Measurements from ENCODE around the gene GCN1. TPM values are rescaled to one million over a fixed set of nuclear protein-coding genes. Genes with fewer than 3 reads are reported as not detected.
A peak's percentile ranks its signal among the peaks of the same experiment; 100 is the strongest.
"Not testable (repeated sequence)": the region's sequence is repeated elsewhere in the genome, so short reads cannot be mapped to it uniquely, and the experiment has no call there.

The GCN1 gene
- total RNA-seq, 2 donors from 2014 or later, result 94.4 to 177 TPM

DNA sequence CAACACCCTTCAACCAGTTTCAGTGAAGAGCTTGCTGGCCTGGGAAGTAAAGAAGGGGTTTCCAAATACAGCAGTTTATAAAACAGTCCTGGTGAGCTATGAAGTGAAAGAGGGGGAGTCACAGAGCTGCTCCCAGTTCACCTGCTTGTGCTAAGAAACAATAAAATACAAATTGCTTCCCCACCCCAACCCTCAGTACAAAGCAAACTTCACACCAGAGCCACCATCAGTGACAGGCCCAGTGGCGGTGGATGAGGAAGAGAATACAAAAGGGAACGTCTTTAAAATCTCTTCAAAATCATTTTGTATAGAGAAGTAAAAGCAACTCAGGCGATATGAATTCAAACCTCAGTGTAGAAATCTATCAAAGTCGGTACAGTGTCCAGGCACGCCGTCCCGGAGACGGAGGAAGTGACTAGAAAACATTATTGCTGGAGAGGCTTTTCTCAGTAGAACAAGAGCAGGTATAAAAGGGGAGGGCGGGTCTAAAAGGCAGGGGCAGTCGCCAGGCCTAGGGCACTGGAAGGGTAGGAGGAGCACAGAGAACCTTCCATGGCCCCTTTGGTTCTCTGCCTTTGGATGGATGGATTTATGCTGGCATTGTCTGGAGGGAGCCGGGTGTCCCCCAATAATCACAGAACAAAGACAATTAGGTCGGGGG, 16.9 kb upstream of the GCN1 start:
- Mint-ChIP-seq H3K27me3 (no peaks in the 10 kb centered on the region), H3K4me1 (peaks cover 6% of the 10 kb centered on the region), H3K27ac (peak overlapping the region; percentile 68), H3K36me3 (ENCODE audit: low read depth) (peaks cover 62% of the 10 kb centered on the region), H3K4me3 (no peak overlapping the region), H3K9me3 (no peaks in the 10 kb centered on the region)
- ATAC-seq (replicated peaks), result no peak

DNA sequence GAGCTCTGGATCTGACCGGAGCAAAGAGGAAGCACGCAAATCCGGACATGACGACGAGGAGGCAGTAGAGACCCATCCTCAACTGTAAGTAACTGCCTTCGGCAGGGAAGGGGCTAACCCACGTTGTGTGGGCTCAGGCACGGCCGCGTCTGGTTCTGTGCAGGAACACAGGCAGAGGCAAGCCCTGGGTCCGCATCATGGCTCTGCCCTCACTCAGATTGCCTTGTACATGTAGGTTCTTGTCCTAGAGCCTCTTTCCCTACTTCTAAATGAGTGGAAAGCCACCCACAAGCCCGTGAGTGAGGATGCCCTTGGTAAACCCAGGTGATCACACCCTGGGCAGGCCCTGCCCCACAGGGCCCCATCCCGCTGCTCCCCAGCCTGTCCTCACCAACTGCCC, 15.3 kb upstream of the GCN1 start:
- Mint-ChIP-seq H3K36me3 (ENCODE audit: low read depth) (peaks cover 52% of the 10 kb centered on the region), H3K27me3 (no peaks in the 10 kb centered on the region), H3K4me3 (no peak overlapping the region), H3K9me3 (no peaks in the 10 kb centered on the region), H3K27ac (no peak overlapping the region), H3K4me1 (peaks cover 6% of the 10 kb centered on the region)
- peak; percentile 11 for ATAC-seq (replicated peaks)

DNA sequence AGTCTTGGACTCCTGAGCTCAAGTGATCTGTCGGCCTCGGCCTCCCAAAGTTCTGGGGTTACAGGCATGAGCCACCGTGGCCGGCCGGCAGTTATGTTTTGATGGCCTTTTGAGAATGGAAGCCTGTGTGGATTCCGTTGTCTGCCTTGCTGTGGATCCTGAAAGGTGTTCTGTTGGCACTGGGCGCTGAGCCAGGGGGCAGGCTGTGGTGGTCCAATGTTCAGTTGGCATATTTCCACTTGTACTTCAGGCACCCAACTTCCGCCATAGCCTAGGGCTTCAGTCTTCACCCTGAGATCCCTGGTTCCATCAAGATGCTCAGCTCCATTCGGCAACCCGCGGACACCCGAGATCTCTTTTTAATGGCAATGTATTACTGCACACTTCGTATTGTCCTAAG, 12.7 kb upstream of the GCN1 start:
- ATAC-seq (replicated peaks), result no peak
- Mint-ChIP-seq H3K27ac (no peak overlapping the region), H3K4me1 (peaks cover 6% of the 10 kb centered on the region), H3K4me3 (no peak overlapping the region), H3K9me3 (no peaks in the 10 kb centered on the region), H3K36me3 (ENCODE audit: low read depth) (peaks cover 31% of the 10 kb centered on the region), H3K27me3 (no peaks in the 10 kb centered on the region)

DNA sequence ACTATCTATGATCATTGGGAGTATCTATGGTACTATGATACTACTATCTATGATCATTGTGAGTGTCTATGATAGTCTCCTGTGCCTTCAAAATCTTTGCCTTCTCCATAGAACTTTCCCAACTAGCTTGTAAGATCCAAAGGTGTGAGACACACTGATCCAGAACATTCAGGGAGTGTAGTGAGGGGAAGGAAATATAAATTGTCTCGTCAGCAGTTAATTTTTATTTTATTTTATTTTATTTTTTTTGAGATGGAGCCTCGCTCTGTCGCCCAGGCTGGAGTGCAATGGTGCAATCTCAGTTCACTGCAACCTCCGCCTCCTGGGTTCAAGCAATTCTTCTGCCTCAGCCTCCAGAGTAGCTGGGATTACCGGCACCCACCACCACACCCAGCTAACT, 12.3 kb upstream of the GCN1 start:
- H3K27ac Mint-ChIP-seq, result peak overlapping the region; percentile 6
- H3K27me3 Mint-ChIP-seq; H3K4me1 Mint-ChIP-seq; H3K9me3 Mint-ChIP-seq; ATAC-seq (replicated peaks); H3K4me3 Mint-ChIP-seq: not testable (repeated sequence)
- H3K36me3 Mint-ChIP-seq (ENCODE audit: low read depth), result peaks cover 27% of the 10 kb centered on the region

DNA sequence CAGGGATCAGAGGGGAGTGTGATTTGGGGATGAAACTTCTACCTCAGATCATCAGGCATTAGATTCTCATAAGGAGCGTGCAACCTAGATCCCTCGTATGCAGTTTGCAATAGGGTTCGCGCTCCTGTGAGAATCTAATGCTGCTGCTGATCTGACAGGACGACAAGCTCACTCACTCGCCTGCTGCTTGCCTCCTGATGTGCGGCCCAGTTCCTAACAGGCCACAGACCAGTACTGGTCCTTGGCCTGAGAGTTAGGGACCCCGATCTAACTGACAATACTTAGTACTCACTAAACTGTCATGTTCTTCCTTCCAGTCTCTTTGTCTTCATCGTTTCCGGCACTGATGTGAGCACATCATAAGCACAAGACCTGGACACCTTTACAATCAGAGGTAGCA, 11.7 kb upstream of the GCN1 start:
- H3K27ac Mint-ChIP-seq, result peak overlapping the region; percentile 6

DNA sequence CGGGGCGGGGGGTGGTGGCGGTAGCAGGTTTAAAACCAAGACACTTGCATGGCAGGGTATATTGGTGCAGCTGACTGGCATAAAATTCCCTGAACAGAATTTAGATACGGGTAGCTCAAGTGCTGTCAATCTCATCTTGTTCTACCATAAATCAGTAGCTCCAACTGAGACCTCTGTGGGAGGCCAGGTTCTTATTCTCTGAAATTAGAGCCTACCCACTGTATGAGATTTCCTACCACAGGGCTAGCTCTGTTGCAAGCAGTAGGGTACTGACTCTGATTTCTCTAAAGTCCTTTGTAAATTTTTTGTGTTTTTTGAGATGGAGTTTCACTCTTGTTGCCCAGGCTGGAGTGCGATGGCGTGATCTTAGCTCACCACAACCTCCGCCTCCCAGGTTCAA, 9.7 kb upstream of the GCN1 start:
- no peak overlapping the region for H3K4me3 Mint-ChIP-seq
- H3K27me3 Mint-ChIP-seq, result no peaks in the 10 kb centered on the region
- no peaks in the 10 kb centered on the region for H3K9me3 Mint-ChIP-seq
- ATAC-seq (replicated peaks), result no peak
- no peak overlapping the region for H3K27ac Mint-ChIP-seq
- H3K4me1 Mint-ChIP-seq, result peaks cover 3% of the 10 kb centered on the region
- peaks cover 31% of the 10 kb centered on the region for H3K36me3 Mint-ChIP-seq (ENCODE audit: low read depth)

More for the DNA sequence above, 11.7 kb upstream of the GCN1 start:
- Mint-ChIP-seq H3K4me3 (no peak overlapping the region), H3K9me3 (no peaks in the 10 kb centered on the region), H3K36me3 (ENCODE audit: low read depth) (peaks cover 23% of the 10 kb centered on the region), H3K4me1 (no peaks in the 10 kb centered on the region), H3K27me3 (no peaks in the 10 kb centered on the region)
- ATAC-seq (replicated peaks), result no peak

DNA sequence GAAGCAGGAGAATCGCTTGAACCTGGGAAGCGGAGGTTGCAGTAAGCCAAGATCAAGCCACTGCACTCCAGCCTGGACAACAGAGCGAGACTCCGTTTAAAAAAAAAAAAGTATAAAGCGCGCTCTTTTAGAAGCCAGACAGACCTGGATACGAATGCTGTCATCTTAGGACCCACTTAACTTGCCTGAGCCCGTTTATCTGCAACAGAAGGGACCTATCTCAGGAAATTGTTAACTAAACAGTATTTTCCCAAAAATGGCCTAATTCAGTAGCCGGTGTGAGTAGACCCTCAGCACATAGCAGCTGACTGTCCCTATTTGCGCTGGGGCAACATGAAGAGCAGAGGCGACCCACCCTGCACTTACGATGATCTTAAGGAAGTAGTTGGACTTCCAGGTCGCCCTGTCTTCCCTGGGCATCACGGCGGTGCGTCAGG, 5.9 kb upstream of the GCN1 start:
- Mint-ChIP-seq H3K9me3 (no peaks in the 10 kb centered on the region), H3K4me1 (peaks cover 9% of the 10 kb centered on the region), H3K4me3 (peak overlapping the region; percentile 89), H3K36me3 (ENCODE audit: low read depth) (peaks cover 59% of the 10 kb centered on the region), H3K27me3 (no peaks in the 10 kb centered on the region), H3K27ac (peak overlapping the region; percentile 98)
- no peak for ATAC-seq (replicated peaks)

DNA sequence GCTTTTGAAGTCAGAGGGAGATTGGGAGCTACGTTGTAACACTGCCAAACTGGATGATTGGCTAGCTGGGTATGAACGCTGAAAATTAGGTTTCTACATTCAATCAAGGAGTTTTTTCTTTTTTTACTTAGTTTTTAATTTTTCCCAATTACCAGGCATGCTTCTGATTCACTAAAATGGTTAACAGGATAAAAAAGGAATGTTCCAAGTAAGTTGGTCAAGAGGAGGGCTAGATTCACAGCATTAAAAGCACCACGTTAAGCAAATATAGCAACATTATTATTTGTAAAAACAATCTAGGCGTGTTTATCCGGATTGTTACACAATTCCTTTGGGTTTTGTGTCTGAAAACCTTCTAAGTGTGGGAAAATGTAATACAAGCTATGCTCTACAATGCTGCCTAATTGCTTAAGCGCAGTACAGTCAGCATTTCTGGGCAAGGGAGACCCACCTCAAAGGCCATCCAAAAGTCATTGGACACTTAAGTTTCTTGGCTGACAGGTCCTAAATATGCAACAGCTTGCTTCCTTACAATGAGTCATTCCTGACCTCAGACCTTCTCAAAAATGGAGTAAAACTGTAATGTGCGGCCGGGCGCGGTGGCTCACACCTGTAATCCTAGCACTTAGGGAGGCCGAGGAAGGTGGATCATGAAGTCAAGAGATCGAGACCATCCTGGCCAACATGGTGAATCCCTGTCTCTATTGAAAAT, 5.2 kb upstream of the GCN1 start:
- Mint-ChIP-seq H3K36me3 (ENCODE audit: low read depth) (peaks cover 65% of the 10 kb centered on the region), H3K9me3 (no peaks in the 10 kb centered on the region), H3K27me3 (no peaks in the 10 kb centered on the region), H3K27ac (peak overlapping the region; percentile 98), H3K4me1 (peaks cover 9% of the 10 kb centered on the region), H3K4me3 (peak overlapping the region; percentile 89)
- no peak for ATAC-seq (replicated peaks)

DNA sequence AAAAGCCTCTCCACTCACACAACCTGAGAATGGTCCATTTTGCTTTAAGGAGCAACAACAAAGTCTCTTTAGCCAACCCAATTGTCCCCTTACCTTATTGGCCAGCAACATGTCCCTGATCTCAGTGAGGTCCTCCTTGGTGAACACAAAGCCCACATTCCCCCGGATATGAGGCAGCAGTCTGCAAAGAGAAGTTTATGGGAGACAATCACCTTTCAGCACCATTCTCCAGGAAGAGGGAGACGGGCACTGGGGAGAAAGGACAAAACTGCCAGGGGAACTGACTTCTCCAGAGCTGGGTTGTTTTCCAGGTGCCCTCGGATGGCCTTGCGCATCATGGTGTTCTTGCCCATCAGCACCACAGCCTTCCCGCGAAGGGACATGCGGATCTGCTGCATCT, 4.5 kb upstream of the GCN1 start:
- no peak for ATAC-seq (replicated peaks)
- peak overlapping the region; percentile 98 for H3K27ac Mint-ChIP-seq

DNA sequence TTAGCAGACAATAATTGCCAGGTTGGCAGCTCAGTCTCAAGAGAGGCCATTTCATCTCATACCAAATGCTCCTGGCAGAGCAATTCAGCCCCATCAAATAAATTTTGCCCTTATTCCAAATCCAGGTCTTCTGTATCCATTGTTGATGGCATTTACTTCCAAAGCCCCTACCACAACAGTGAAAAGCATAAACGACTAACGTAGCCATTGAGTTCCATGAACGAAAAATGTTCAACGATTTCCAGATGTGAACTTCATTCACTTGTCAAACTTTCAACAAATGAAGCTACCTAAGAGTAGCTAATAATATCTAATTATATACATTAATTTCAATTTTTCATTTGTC, 3.0 kb upstream of the GCN1 start:
- peak overlapping the region; percentile 89 for H3K4me3 Mint-ChIP-seq
- ATAC-seq (replicated peaks), result no peak
- no peaks in the 10 kb centered on the region for H3K27me3 Mint-ChIP-seq
- peaks cover 73% of the 10 kb centered on the region for H3K36me3 Mint-ChIP-seq (ENCODE audit: low read depth)
- peaks cover 14% of the 10 kb centered on the region for H3K4me1 Mint-ChIP-seq
- H3K9me3 Mint-ChIP-seq, result no peaks in the 10 kb centered on the region
- peak overlapping the region; percentile 85 for H3K27ac Mint-ChIP-seq

More for the DNA sequence above, 4.5 kb upstream of the GCN1 start:
- Mint-ChIP-seq H3K4me3 (peak overlapping the region; percentile 89), H3K9me3 (no peaks in the 10 kb centered on the region), H3K36me3 (ENCODE audit: low read depth) (peaks cover 66% of the 10 kb centered on the region), H3K27me3 (no peaks in the 10 kb centered on the region), H3K4me1 (peaks cover 9% of the 10 kb centered on the region)

DNA sequence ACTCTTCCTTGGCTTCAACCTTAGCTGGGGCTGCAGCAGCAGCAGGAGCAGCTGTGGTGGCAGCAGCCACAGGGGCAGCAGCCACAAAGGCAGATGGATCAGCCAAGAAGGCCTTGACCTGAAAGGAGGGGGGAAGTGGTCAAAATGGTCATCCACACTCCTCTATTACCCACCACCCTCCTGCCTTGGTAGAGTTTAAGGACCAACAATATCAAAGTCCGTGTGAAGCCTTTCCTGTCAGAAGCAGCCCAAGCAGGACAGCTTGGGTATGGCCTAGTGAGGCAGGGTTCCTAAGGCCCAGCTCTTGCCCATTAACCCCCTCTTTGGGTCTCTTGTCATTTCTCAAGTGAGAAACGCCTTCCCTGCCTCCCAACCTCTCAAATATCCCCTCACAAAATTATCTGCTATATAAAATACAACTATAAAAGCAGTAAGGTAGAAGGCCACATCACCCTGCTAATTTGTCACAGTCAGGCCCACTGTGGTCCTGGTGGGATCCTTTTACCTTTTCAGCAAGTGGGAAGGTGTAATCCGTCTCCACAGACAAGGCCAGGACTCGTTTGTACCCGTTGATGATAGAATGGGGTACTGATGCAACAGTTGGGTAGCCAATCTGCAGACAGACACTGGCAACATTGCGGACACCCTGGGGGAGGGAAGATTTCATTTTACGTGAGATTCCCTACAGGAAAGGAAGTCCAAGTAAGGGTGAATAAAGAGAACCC, 2.5 kb upstream of the GCN1 start:
- H3K9me3 Mint-ChIP-seq; ATAC-seq (replicated peaks); H3K27me3 Mint-ChIP-seq: not testable (repeated sequence)
- Mint-ChIP-seq H3K4me3 (peak overlapping the region; percentile 89), H3K27ac (peak overlapping the region; percentile 85), H3K4me1 (peaks cover 16% of the 10 kb centered on the region), H3K36me3 (ENCODE audit: low read depth) (peaks cover 78% of the 10 kb centered on the region)

DNA sequence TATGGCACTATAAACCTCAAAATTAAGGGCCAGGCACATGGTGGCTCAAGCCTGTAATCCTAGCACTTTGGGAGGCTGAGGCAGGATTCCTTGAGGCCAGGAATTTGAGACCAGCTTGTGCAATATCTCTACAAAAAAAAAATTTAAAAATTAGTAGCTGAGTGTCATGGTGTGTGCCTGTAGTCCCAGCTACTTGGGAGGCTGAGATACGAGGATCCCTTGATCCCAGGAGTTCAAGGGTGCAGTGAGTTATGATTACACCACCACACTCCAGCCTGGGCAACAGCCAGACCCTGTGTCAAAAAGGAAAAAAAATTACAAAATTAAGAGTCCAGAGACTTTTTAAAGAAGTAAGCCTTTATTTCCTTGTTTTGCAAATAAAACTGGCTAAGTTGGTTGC, 1.8 kb upstream of the GCN1 start:
- ATAC-seq (replicated peaks), result no peak
- Mint-ChIP-seq H3K9me3 (no peaks in the 10 kb centered on the region), H3K27me3 (no peaks in the 10 kb centered on the region), H3K27ac (peak overlapping the region; percentile 85), H3K4me1 (peaks cover 20% of the 10 kb centered on the region), H3K36me3 (ENCODE audit: low read depth) (peaks cover 84% of the 10 kb centered on the region), H3K4me3 (peak overlapping the region; percentile 89)

DNA sequence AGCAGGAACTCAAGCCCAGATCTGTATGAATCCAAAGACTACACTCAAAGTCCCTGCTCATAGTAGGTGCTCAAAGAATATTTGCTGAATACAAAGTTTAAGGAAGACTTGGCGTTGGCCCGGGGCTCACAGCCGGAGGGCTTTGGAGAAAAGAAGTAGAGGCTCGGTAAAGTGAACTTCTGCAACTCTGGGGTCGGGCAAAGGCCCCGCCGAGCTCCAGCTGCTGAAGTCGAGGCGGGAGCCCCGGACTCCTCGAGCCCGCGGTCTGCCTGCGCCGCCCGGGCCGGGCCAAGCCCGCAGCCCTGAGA, 335 bp downstream of the GCN1 start:
- Mint-ChIP-seq H3K27me3 (no peaks in the 10 kb centered on the region), H3K36me3 (ENCODE audit: low read depth) (peaks cover 84% of the 10 kb centered on the region), H3K9me3 (no peaks in the 10 kb centered on the region), H3K4me1 (peaks cover 18% of the 10 kb centered on the region), H3K4me3 (peak overlapping the region; percentile 89), H3K27ac (peak overlapping the region; percentile 93)
- peak; percentile 35 for ATAC-seq (replicated peaks)

DNA sequence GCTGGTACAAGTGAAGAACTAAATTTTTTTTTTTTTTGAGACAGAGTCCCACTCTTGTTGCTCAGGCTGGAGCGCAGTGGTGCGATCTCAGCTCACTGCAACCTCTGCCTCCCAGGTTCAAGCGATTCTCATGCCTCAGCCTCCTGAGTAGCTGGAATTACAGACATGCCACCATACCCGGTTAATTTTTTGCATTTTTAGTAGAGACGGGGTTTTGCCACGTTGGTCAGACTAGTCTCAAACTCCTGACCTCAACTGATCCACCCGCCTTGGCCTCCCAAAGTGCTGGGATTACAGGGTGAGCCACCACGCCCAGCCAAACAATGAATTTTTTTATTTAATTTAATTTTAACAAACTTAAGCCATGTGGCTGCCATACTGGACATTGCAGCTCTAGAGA, 1.2 kb downstream of the GCN1 start:
- peak overlapping the region; percentile 89 for H3K4me3 Mint-ChIP-seq
- H3K27ac Mint-ChIP-seq, result peak overlapping the region; percentile 93
- H3K9me3 Mint-ChIP-seq; ATAC-seq (replicated peaks); H3K27me3 Mint-ChIP-seq: not testable (repeated sequence)
- H3K4me1 Mint-ChIP-seq, result peaks cover 15% of the 10 kb centered on the region
- H3K36me3 Mint-ChIP-seq (ENCODE audit: low read depth), result peaks cover 84% of the 10 kb centered on the region

DNA sequence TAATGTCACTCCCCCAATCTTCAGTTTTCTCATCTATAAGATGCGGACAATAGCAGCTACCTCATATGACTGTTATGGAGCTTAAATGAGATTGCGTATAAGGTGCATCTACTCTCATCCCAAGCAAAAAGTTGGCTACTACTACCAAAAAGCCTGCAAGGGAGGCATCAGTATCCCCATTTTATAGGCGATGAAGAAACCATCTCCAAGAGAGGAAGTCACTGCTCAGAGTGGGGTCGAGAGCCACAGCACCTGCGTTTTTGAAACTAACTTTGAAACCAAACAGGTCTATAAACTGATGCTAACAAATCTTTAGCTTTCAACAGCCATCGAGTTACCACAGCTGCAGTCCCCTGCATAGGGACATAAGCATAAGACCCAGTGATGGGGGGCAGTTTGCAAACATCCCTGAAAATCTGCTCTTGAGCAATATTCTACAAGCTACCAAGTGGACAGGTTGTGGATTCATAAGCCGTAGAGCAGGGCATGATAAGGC, 3.5 kb downstream of the GCN1 start:
- no peaks in the 10 kb centered on the region for H3K27me3 Mint-ChIP-seq
- no peak overlapping the region for H3K27ac Mint-ChIP-seq
- no peak overlapping the region for H3K4me3 Mint-ChIP-seq
- peaks cover 19% of the 10 kb centered on the region for H3K4me1 Mint-ChIP-seq
- H3K9me3 Mint-ChIP-seq, result no peaks in the 10 kb centered on the region
- ATAC-seq (replicated peaks), result no peak
- H3K36me3 Mint-ChIP-seq (ENCODE audit: low read depth), result peaks cover 84% of the 10 kb centered on the region
